CD4-positive, alpha-beta T cell treated with Interleukin-4 for 1 hour (primary cell): ENCODE measurements around the gene TBC1D2.

Experiments used
- DNase-seq, 2 donors: peaks; one replicate each; pipeline ENCODE4 v3.0.0-alpha.2; 2020 to 2022

TBC1D2 gene

GRCh38 chr9:98211260-98211659 lies 44.2 kb downstream of the TBC1D2 start:
- DNase-seq, result no peak

- DNase-seq, result no peak
Measured at GRCh38 chr9:98210435-98210834, 45.0 kb downstream of the TBC1D2 start.

GRCh38 chr9:98209530-98209929 lies 45.9 kb downstream of the TBC1D2 start:
- no peak for DNase-seq

- DNase-seq, result no peak
Measured at GRCh38 chr9:98208635-98209034, 46.8 kb downstream of the TBC1D2 start.

- no peak for DNase-seq
Measured at GRCh38 chr9:98207606-98208005, 47.8 kb downstream of the TBC1D2 start.

GRCh38 chr9:98206754-98207153 lies 48.7 kb downstream of the TBC1D2 start:
- DNase-seq, result no peak

GRCh38 chr9:98204692-98205091 lies 50.8 kb downstream of the TBC1D2 start:
- DNase-seq, result no peak

GRCh38 chr9:98203153-98203552 lies 52.3 kb downstream of the TBC1D2 start:
- DNase-seq, result no peak

GRCh38 chr9:98202252-98202651 lies 53.2 kb downstream of the TBC1D2 start:
- DNase-seq, result no peak

GRCh38 chr9:98201749-98202148 lies 53.7 kb downstream of the TBC1D2 start:
- no peak for DNase-seq

GRCh38 chr9:98201102-98201501 lies 54.3 kb downstream of the TBC1D2 start:
- no peak for DNase-seq

- no peak for DNase-seq
Measured at GRCh38 chr9:98199388-98200033, 55.9 kb downstream of the TBC1D2 start.

- no peak for DNase-seq
Measured at GRCh38 chr9:98195671-98196070, 59.8 kb downstream of the TBC1D2 start.

- no peak for DNase-seq
Measured at GRCh38 chr9:98193336-98193944, 62.0 kb downstream of the TBC1D2 start.

GRCh38 chr9:98192503-98193335 lies 62.7 kb downstream of the TBC1D2 start, which contains the start of gene CORO2A:
Gene CORO2A (minus strand): TSS chr9:98192637. CDS start chr9:98157660, 34,977 bp downstream.
- DNase-seq, result peak; percentile 67 to 81

- DNase-seq, result peak; percentile 15 to 44
Measured at GRCh38 chr9:98191671-98192502, 63.6 kb downstream of the TBC1D2 start.

GRCh38 chr9:98191181-98191608 lies 64.3 kb downstream of the TBC1D2 start:
- DNase-seq, result no peak

- DNase-seq, result no peak
Measured at GRCh38 chr9:98190757-98191105, 64.7 kb downstream of the TBC1D2 start.

GRCh38 chr9:98189412-98189811 lies 66.0 kb downstream of the TBC1D2 start:
- no peak for DNase-seq

- DNase-seq, result no peak
Measured at GRCh38 chr9:98187926-98188325, 67.5 kb downstream of the TBC1D2 start.

GRCh38 chr9:98186236-98186635 lies 69.2 kb downstream of the TBC1D2 start:
- no peak for DNase-seq

GRCh38 chr9:98185611-98186171 lies 69.8 kb downstream of the TBC1D2 start:
- DNase-seq, result no peak
